Measurements from ENCODE around the gene RBL2.
"Not testable (repeated sequence)": the region's sequence is repeated elsewhere in the genome, so short reads cannot be mapped to it uniquely, and the experiment has no call there.

RBL2 gene

GRCh38 chr16:53506254-53506653 lies 72.0 kb downstream of the RBL2 start:
- no peak for DNase-seq

- no peak for DNase-seq
Measured at GRCh38 chr16:53507464-53508179, 73.4 kb downstream of the RBL2 start.

GRCh38 chr16:53509906-53510703 lies 75.8 kb downstream of the RBL2 start:
- DNase-seq: peak; percentile 68

- DNase-seq: no peak
Measured at GRCh38 chr16:53510704-53511070, 76.4 kb downstream of the RBL2 start.

- DNase-seq: no peak
Measured at GRCh38 chr16:53511084-53511402, 76.8 kb downstream of the RBL2 start.

- DNase-seq: no peak
Measured at GRCh38 chr16:53511403-53512280, 77.4 kb downstream of the RBL2 start.

- DNase-seq: not testable (repeated sequence)
Measured at GRCh38 chr16:53512795-53513194, 78.5 kb downstream of the RBL2 start.

GRCh38 chr16:53515259-53515658 lies 81.0 kb downstream of the RBL2 start:
- no peak for DNase-seq

GRCh38 chr16:53515811-53516210 lies 81.5 kb downstream of the RBL2 start:
- DNase-seq: no peak

GRCh38 chr16:53517851-53518250 lies 83.6 kb downstream of the RBL2 start:
- no peak for DNase-seq

GRCh38 chr16:53518550-53519416 lies 84.5 kb downstream of the RBL2 start:
- peak; percentile 76 for DNase-seq

- no peak for DNase-seq
Measured at GRCh38 chr16:53519417-53520091, 85.3 kb downstream of the RBL2 start.

- no peak for DNase-seq
Measured at GRCh38 chr16:53523126-53523804, 89.0 kb downstream of the RBL2 start.

- no peak for DNase-seq
Measured at GRCh38 chr16:53523971-53524548, 89.8 kb downstream of the RBL2 start.

GRCh38 chr16:53528797-53529196 lies 94.5 kb downstream of the RBL2 start:
- DNase-seq: no peak

- no peak for DNase-seq
Measured at GRCh38 chr16:53529513-53529912, 95.2 kb downstream of the RBL2 start.

- no peak for DNase-seq
Measured at GRCh38 chr16:53530046-53530445, 95.8 kb downstream of the RBL2 start.

- no peak for DNase-seq
Measured at GRCh38 chr16:53530741-53531140, 96.5 kb downstream of the RBL2 start.

GRCh38 chr16:53534206-53534605 lies 99.9 kb downstream of the RBL2 start:
- no peak for DNase-seq

- DNase-seq: no peak
Measured at GRCh38 chr16:53537626-53538025, 103.4 kb downstream of the RBL2 start.

- DNase-seq: not testable (repeated sequence)
Measured at GRCh38 chr16:53539346-53539745, 105.1 kb downstream of the RBL2 start.
